Measurements from ENCODE around the gene TPBGL.

The TPBGL gene

GRCh38 chr11:75254326-75254725 is 13.8 kb downstream of the TPBGL start:
- Mint-ChIP-seq H3K4me1 (no peaks in the 10 kb centered on the region), H3K9me3 (peaks cover 2% of the 10 kb centered on the region), H3K4me3 (no peak overlapping the region), H3K27ac (no peak overlapping the region), H3K36me3 (no peaks in the 10 kb centered on the region), H3K27me3 (peaks cover 44% of the 10 kb centered on the region)
- ATAC-seq, result no peak

- ATAC-seq, result no peak
- H3K4me1 Mint-ChIP-seq, result peaks cover 31% of the 10 kb centered on the region
- no peak overlapping the region for H3K27ac Mint-ChIP-seq
- peaks cover 19% of the 10 kb centered on the region for H3K27me3 Mint-ChIP-seq
- no peaks in the 10 kb centered on the region for H3K36me3 Mint-ChIP-seq
- no peaks in the 10 kb centered on the region for H3K9me3 Mint-ChIP-seq
- H3K4me3 Mint-ChIP-seq, result no peak overlapping the region
Observed at GRCh38 chr11:75260396-75261170, 20.0 kb downstream of the TPBGL start.

DNA sequence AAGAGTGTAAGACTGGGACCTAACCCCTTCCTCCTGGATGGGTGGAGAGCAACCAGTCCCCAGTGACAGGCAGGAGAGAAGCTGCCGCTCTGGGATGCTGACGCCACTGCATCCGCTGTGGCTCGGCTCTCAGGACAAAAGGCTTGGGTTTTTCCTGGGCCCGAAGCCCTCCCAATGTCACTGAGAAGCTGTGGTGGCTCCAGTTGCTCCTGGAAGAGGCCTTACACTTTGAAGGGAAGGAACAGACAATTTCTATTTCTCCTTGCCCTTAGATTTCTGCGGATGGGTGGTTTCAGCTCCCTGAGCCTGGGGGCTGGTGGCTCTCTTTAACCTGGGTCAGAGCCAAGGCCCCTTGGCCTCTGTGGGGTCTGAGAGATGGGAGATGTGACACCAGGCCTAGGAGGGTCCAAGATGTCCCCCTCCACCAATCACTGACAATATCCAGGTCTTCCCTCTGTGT is 21.4 kb downstream of the TPBGL start:
- peaks cover 10% of the 10 kb centered on the region for H3K27me3 Mint-ChIP-seq
- H3K36me3 Mint-ChIP-seq, result no peaks in the 10 kb centered on the region
- H3K9me3 Mint-ChIP-seq, result no peaks in the 10 kb centered on the region
- ATAC-seq, result no peak
- peak overlapping the region; percentile 35 for H3K27ac Mint-ChIP-seq
- H3K4me3 Mint-ChIP-seq, result no peak overlapping the region
- peaks cover 42% of the 10 kb centered on the region for H3K4me1 Mint-ChIP-seq

DNA sequence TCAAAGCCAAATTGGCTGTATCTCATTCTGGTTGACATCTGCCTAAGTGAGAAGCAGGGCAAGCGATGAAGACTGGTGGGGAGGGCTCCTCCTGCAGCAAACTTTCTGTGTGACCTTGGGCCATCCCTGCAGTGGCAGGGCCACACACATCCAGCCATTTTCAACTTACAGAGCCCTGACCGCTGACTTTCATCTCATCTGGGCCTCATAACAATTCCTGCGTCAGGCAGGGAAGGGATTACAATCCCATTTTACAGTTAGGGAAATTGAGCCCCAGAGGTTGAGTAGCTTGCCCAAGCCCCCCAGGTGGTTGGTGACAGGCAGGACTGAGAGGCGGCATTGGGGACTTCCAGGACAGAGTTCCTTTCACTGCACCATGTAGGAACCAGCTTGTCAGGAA is 21.9 kb downstream of the TPBGL start:
- Mint-ChIP-seq H3K4me1 (peaks cover 47% of the 10 kb centered on the region), H3K9me3 (no peaks in the 10 kb centered on the region), H3K36me3 (no peaks in the 10 kb centered on the region), H3K27ac (no peak overlapping the region), H3K27me3 (peaks cover 10% of the 10 kb centered on the region), H3K4me3 (no peak overlapping the region)
- ATAC-seq, result no peak

DNA sequence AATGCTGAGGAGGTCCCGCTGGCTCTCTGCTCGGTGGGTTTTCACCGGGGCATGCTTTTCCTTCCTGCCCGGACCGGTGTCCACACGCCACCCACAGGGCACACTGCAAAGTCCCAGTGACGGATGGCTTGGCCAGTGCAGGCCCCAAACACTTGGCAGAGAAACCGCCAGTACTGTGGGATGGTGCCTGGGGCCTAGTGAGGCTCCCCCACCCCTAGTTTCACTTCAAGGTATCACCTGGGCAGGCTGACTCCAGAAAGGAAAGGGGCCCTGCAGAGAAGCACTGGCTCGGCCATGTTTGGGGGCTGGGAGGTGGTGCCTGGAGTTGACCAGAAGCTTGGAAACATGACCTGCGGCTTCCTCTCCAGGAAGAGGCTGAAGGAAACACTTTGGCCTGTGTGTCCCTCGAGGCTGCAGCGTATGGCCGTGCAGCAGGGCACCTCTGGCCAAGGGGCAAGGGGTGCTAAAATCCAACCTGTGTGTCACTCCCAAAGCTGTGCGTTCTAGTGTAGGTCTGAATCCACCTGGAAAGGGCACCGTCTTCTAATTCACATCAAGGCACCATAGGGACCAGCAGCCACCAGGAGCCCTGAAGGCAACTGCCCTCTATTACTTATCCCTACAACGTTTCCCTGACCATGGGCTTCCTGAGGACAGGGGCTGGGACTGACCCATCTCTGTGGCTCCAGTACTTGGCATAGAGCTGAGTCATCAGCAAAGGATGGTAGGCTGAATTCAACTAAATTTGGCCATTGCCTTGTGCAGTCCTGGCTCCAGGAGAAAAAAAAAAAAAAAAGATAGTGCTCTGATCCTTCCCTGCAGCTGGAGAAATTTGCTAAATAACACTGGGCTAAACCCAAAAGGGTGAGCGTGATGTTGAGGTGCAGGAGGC is 22.6 kb downstream of the TPBGL start:
- Mint-ChIP-seq H3K27ac (peak overlapping the region; percentile 67), H3K27me3 (peaks cover 3% of the 10 kb centered on the region), H3K36me3 (no peaks in the 10 kb centered on the region), H3K4me1 (peaks cover 47% of the 10 kb centered on the region), H3K9me3 (no peaks in the 10 kb centered on the region), H3K4me3 (no peak overlapping the region)
- no peak for ATAC-seq

GRCh38 chr11:75263944-75264349 is 23.4 kb downstream of the TPBGL start:
- Mint-ChIP-seq H3K27me3 (no peaks in the 10 kb centered on the region), H3K9me3 (no peaks in the 10 kb centered on the region), H3K4me1 (peaks cover 47% of the 10 kb centered on the region), H3K27ac (peak overlapping the region; percentile 67), H3K4me3 (no peak overlapping the region), H3K36me3 (no peaks in the 10 kb centered on the region)
- no peak for ATAC-seq

- Mint-ChIP-seq H3K27me3 (no peaks in the 10 kb centered on the region), H3K9me3 (no peaks in the 10 kb centered on the region), H3K4me3 (no peak overlapping the region), H3K4me1 (peaks cover 47% of the 10 kb centered on the region), H3K27ac (peak overlapping the region; percentile 67), H3K36me3 (no peaks in the 10 kb centered on the region)
- no peak for ATAC-seq
Observed at GRCh38 chr11:75264356-75264755, 23.8 kb downstream of the TPBGL start.

GRCh38 chr11:75264971-75265370 is 24.4 kb downstream of the TPBGL start:
- no peak for ATAC-seq
- no peaks in the 10 kb centered on the region for H3K9me3 Mint-ChIP-seq
- H3K36me3 Mint-ChIP-seq, result no peaks in the 10 kb centered on the region
- peaks cover 47% of the 10 kb centered on the region for H3K4me1 Mint-ChIP-seq
- H3K4me3 Mint-ChIP-seq, result no peak overlapping the region
- no peaks in the 10 kb centered on the region for H3K27me3 Mint-ChIP-seq
- H3K27ac Mint-ChIP-seq, result peak overlapping the region; percentile 67

- Mint-ChIP-seq H3K27me3 (no peaks in the 10 kb centered on the region), H3K4me1 (peaks cover 46% of the 10 kb centered on the region), H3K36me3 (no peaks in the 10 kb centered on the region), H3K4me3 (no peak overlapping the region), H3K27ac (peak overlapping the region; percentile 11), H3K9me3 (no peaks in the 10 kb centered on the region)
- no peak for ATAC-seq
Observed at GRCh38 chr11:75265851-75266531, 25.4 kb downstream of the TPBGL start.

DNA sequence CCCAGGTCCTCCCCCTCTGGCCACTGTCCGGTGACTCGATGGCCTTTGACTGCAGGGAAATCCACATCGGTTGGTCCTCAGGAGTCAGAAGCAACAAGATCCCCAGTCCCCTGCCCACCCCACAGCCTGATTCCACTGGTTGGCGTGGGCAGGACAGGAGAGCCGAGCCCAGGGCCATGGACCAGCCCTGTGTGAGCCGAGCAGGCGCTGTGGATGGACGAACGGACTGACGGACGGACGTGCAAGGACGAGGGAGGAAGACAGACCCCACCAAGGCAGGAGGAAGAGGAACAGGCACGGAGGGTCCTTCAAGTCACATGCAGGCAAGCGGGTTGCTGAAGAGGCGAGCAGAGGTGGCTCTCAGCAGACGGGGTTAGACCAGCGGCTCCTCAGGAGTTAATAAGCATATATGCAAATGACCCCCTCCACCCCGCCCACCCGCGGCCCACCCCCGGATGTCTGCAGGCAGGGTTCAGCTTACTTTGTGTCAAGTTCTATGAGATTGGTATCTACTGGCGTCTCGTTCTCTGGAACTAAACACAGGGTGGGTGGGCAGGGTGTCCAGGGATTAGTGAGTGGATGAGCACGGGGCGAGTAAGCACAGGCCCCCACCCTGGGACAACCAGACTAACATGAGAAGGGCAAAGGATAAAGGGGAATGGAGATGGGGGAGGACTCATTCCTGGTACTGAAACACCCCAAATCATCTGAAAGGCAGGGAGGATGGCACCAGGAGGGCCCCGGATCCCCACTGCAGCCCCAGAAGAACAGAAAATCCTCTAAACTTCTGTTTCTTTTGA is 26.8 kb downstream of the TPBGL start:
- no peaks in the 10 kb centered on the region for H3K27me3 Mint-ChIP-seq
- H3K4me3 Mint-ChIP-seq, result no peak overlapping the region
- no peaks in the 10 kb centered on the region for H3K36me3 Mint-ChIP-seq
- no peak overlapping the region for H3K27ac Mint-ChIP-seq
- peaks cover 44% of the 10 kb centered on the region for H3K4me1 Mint-ChIP-seq
- ATAC-seq, result no peak
- no peaks in the 10 kb centered on the region for H3K9me3 Mint-ChIP-seq

DNA sequence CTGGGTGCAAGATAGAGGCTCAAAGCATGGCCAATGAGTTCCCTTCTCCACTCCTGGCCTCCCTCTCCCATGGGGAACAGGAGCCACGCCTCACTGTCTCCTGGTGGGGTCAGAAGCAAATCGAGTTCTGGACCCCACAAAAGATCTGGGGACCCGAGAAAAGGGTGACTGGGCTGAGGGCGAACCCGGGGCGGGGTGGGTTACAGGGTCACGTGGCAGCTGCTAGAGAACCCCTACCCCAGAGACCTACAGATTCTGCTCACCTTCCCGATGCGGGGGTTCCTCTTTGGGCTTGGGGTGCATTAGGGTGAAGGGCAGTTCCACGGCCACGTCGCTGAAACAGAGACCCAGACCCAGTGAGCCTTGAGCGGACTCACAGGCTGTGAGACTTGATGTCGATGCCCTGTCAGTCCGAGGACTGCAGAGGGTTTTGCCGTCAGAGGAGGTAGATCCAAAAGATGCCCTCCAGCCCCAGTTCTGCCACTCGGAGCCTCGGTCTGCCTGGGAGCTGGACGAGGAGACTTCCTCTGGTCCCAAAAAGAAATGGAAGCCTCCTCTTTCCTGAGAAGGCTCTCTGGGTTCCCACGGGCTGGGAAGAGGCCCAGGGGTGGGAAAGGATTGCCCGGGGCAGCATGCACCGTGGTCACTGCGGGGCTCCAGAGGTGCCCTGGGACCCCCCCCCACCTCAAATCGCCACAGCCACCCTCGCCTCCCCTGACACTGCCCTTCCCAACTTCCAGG is 28.2 kb downstream of the TPBGL start:
- no peak overlapping the region for H3K27ac Mint-ChIP-seq

GRCh38 chr11:75269367-75269660 is 28.7 kb downstream of the TPBGL start:
- Mint-ChIP-seq H3K27ac (no peak overlapping the region), H3K4me1 (peaks cover 40% of the 10 kb centered on the region), H3K4me3 (no peak overlapping the region), H3K27me3 (no peaks in the 10 kb centered on the region), H3K9me3 (no peaks in the 10 kb centered on the region), H3K36me3 (no peaks in the 10 kb centered on the region)
- no peak for ATAC-seq

More for the DNA sequence above, 28.2 kb downstream of the TPBGL start:
- H3K27me3 Mint-ChIP-seq, result no peaks in the 10 kb centered on the region
- ATAC-seq, result no peak
- no peak overlapping the region for H3K4me3 Mint-ChIP-seq
- no peaks in the 10 kb centered on the region for H3K9me3 Mint-ChIP-seq
- H3K36me3 Mint-ChIP-seq, result no peaks in the 10 kb centered on the region
- H3K4me1 Mint-ChIP-seq, result peaks cover 41% of the 10 kb centered on the region

- H3K27ac Mint-ChIP-seq, result no peak overlapping the region
- H3K27me3 Mint-ChIP-seq, result no peaks in the 10 kb centered on the region
- H3K4me3 Mint-ChIP-seq, result no peak overlapping the region
- H3K9me3 Mint-ChIP-seq, result no peaks in the 10 kb centered on the region
- H3K36me3 Mint-ChIP-seq, result no peaks in the 10 kb centered on the region
- H3K4me1 Mint-ChIP-seq, result peaks cover 37% of the 10 kb centered on the region
- ATAC-seq, result no peak
Observed at GRCh38 chr11:75269896-75270295, 29.3 kb downstream of the TPBGL start.

GRCh38 chr11:75270896-75271418 is 30.4 kb downstream of the TPBGL start:
- no peak for ATAC-seq
- H3K4me1 Mint-ChIP-seq, result peaks cover 39% of the 10 kb centered on the region
- H3K4me3 Mint-ChIP-seq, result no peak overlapping the region
- H3K36me3 Mint-ChIP-seq, result no peaks in the 10 kb centered on the region
- no peaks in the 10 kb centered on the region for H3K9me3 Mint-ChIP-seq
- no peaks in the 10 kb centered on the region for H3K27me3 Mint-ChIP-seq
- peak overlapping the region; percentile 61 for H3K27ac Mint-ChIP-seq

Data from stimulated activated memory B cell treated with anti-CD40 and anti-IgM and Interleukin-4, amounts not matched to agents 10 μg/mL and 1 μg/mL and 100 μg/mL, for 72 hours (primary cell).